H1 (cell line): ENCODE measurements around the gene ZNF599. TPM values are rescaled to one million over a fixed set of nuclear protein-coding genes. Genes with fewer than 3 reads are reported as not detected.

ENCODE experiments used
- ASH2L ChIP-seq: fragments of 200-600, 300-600 bp; sonication (generic); IDR thresholded peaks from one replicate; pipeline ENCODE4 v1.7.1; 2017; ENCODE audit warnings: low read length
- BCL11A ChIP-seq, 2 experiments: IDR thresholded peaks; one replicate each; pipeline ENCODE4 v1.6.1; 2011; ENCODE audit warnings: low read depth in 2 of 2, low read length in 2 of 2, mild to moderate bottlenecking in 2 of 2
- CBX5 ChIP-seq: fragments of 300-800, 300-1000 bp; sonication (generic); IDR thresholded peaks from 2 replicates; pipeline ENCODE4 v1.7.1; 2016; ENCODE audit warnings: antibody characterized with exemption, low read length, low read depth
- CEBPB ChIP-seq: IDR thresholded peaks from 2 replicates; pipeline ENCODE4 v1.6.1; 2012; ENCODE audit warnings: low read depth, low read length
- CHD1 ChIP-seq: IDR thresholded peaks from 2 replicates; pipeline ENCODE4 v1.6.1; 2012; ENCODE audit warnings: low read depth, low read length, improper control_type of control experiment
- CHD2 ChIP-seq: IDR thresholded peaks from 2 replicates; pipeline ENCODE4 v1.6.1; 2012; ENCODE audit warnings: low read length, improper control_type of control experiment
- CTBP2 ChIP-seq: IDR thresholded peaks from 2 replicates; pipeline ENCODE4 v1.7.0; 2011; ENCODE audit warnings: borderline replicate concordance, mild to moderate bottlenecking, moderate library complexity, mixed read lengths, low read length; ENCODE audit not compliant: insufficient read depth, insufficient read length
- EP300 ChIP-seq, 2 experiments: IDR thresholded peaks; 1 replicate in 1 of 2; 2 replicates in 1 of 2; pipeline ENCODE4 v1.6.1; 2011 to 2012; ENCODE audit warnings: low read depth in 2 of 2, low read length in 2 of 2, mild to moderate bottlenecking in 2 of 2, borderline replicate concordance in 1 of 2, inconsistent platforms in 1 of 2, moderate library complexity in 1 of 2
- HDAC2 ChIP-seq, 2 experiments: fragments of 300-600 bp in 1 of 2; sonication (generic) in 1 of 2; IDR thresholded peaks; 2 replicates each; pipeline ENCODE4 v1.6.1; 2011 to 2012; ENCODE audit warnings: low read depth in 2 of 2, low read length in 2 of 2, mild to moderate bottlenecking in 2 of 2, moderate library complexity in 2 of 2, borderline replicate concordance in 1 of 2, inconsistent platforms in 1 of 2
- JUN ChIP-seq: IDR thresholded peaks from 2 replicates; pipeline ENCODE4 v1.6.1; 2011; ENCODE audit warnings: low read depth, mild to moderate bottlenecking, improper control_type of control experiment, low read length
- JUND ChIP-seq: IDR thresholded peaks from 2 replicates; pipeline ENCODE4 v1.6.1; 2011; ENCODE audit warnings: mild to moderate bottlenecking, improper control_type of control experiment, low read length
- MAFK ChIP-seq: IDR thresholded peaks from 2 replicates; pipeline ENCODE4 v1.6.1; 2012; ENCODE audit warnings: low read depth, mild to moderate bottlenecking, improper control_type of control experiment, low read length
- NRF1 ChIP-seq: IDR thresholded peaks from 2 replicates; pipeline ENCODE4 v1.6.1; 2011; ENCODE audit warnings: mild to moderate bottlenecking, low read depth, low read length, improper control_type of control experiment
- PHF8 ChIP-seq: fragments of 200-600 bp; sonication (generic); conservative IDR thresholded peaks from 2 replicates; pipeline ENCODE4 v1.7.1; 2012; ENCODE audit warnings: low read depth, mild to moderate bottlenecking, inconsistent platforms, low read length, moderate library complexity
- POU5F1 ChIP-seq: IDR thresholded peaks from 2 replicates; pipeline ENCODE4 v1.6.1; 2011; ENCODE audit warnings: low read depth, mild to moderate bottlenecking, low read length, moderate library complexity
- RFX5 ChIP-seq: IDR thresholded peaks from 2 replicates; pipeline ENCODE4 v1.6.1; 2011; ENCODE audit warnings: low read depth, low read length, improper control_type of control experiment, borderline replicate concordance
- RXRA ChIP-seq: IDR thresholded peaks from 2 replicates; pipeline ENCODE4 v1.6.1; 2011; ENCODE audit warnings: low read depth, mild to moderate bottlenecking, low read length, moderate library complexity; ENCODE audit not compliant: insufficient read depth
- SIN3A ChIP-seq, 2 experiments: IDR thresholded peaks in 1 of 2; conservative IDR thresholded peaks in 1 of 2; 2 replicates each; pipeline ENCODE4 v1.6.1; 2011 to 2012; ENCODE audit warnings: low read length in 2 of 2, improper control_type of control experiment in 1 of 2, low read depth in 1 of 2, mild to moderate bottlenecking in 1 of 2
- SIX5 ChIP-seq: IDR thresholded peaks from 2 replicates; pipeline ENCODE4 v1.6.1; 2011; ENCODE audit warnings: mild to moderate bottlenecking, low read depth, low read length
- SP1 ChIP-seq: IDR thresholded peaks from 2 replicates; pipeline ENCODE4 v1.6.1; 2011; ENCODE audit warnings: low read depth, low read length
- SRF ChIP-seq: IDR thresholded peaks from 2 replicates; pipeline ENCODE4 v1.6.1; 2011; ENCODE audit warnings: mild to moderate bottlenecking, low read depth, low read length, moderate library complexity
- TAF1 ChIP-seq: IDR thresholded peaks from 2 replicates; pipeline ENCODE4 v1.6.1; 2011; ENCODE audit warnings: mild to moderate bottlenecking, low read depth, low read length
- TAF7 ChIP-seq: optimal IDR thresholded peaks from 2 replicates; pipeline ENCODE3; 2011; ENCODE audit warnings: low read depth, mild to moderate bottlenecking, inconsistent platforms, low read length, moderate library complexity, borderline replicate concordance
- polyA plus RNA-seq, 7 experiments: library from polyadenylated mRNA; depleted of rRNA in 3 of 7; stranded (reverse) in 5 of 7; unstranded in 2 of 7; fragments of >200 nt in 5 of 7; fragments of 200-250 nt in 2 of 7; gene quantifications; 1 replicate in 5 of 7; 2 replicates in 1 of 7; 4 replicates in 1 of 7; pipeline versions ENCODE4 v1.2.1 to v1.2.3, GENCODE V29; 2011 to 2013; ENCODE audit warnings: missing spikeins in 2 of 7, mixed read lengths in 2 of 7
- total RNA-seq: library from RNA; stranded (reverse); fragmentation: NEBNext Ultra II Directional; extraction: Animal tissue kit (Norgen Biotek cat#: 25700); gene quantifications from 2 replicates; pipeline ENCODE4 v1.2.1, GENCODE V29; 2021
- TF ChIP-seq, protein P1 (sequence below): IDR thresholded peaks from 2 replicates; pipeline ENCODE4 v1.6.1; 2011; ENCODE audit warnings: low read depth, mild to moderate bottlenecking, low read length; ENCODE audit not compliant: insufficient read depth
- TF ChIP-seq, protein P2 (sequence below): IDR thresholded peaks from 2 replicates; pipeline ENCODE4 v1.6.1; 2012; ENCODE audit warnings: inconsistent platforms

ZNF599 gene
- total and polyA plus RNA-seq, 2 of the 8 experiments (the other 6 are each of a cell fraction or from before 2014, with no cell fraction given): 4.8 to 5.4 TPM

DNA sequence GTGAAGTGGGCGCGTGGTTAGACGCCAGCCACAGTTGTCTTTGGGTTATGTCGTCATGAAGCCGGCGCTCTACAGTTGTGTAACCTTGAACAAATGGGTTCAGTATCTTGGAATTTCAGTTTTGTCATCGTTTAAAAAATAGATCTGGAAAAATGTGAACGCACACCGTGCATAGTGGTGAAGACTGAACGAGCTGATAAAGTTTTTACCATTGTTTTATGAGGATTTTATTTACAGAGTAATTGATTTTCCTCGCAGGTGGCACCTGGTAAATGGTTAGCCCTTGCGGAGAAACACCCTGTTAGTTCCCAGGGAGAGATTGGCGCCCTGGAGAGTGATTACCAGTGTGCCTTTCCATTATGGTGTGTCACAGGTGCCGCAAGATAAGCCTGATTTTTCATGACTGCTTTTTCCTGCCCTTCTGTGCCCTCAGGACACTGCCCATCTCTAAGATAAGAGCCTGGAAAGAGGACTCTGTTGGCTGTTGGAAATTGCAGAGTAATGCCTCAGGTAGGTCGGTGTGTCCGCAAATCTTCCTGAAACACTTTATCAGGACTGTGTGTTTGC lies 38.4 kb downstream of the ZNF599 start (continued):
- TF ChIP-seq PHF8 (no peak), SIX5 (peak; percentile 16; the same call in 1 of the 2 replicates), RFX5 (no peak), SIN3A (conservative IDR thresholded peaks at IDR 0.05 in 1 of 2, IDR thresholded peaks at IDR 0.05 in 1 of 2; ENCODE audit: low read depth in 1 of 2, low read length in 2 of 2) (no peak; a peak in 1 of 4 replicates), CBX5 (no peak), CTBP2 (no peak), CEBPB (peak; percentile 75; the same call in 1 of the 2 replicates), EP300 (IDR thresholded peaks at IDR 0.05; ENCODE audit: borderline replicate concordance in 1 of 2, low read depth in 2 of 2, low read length in 2 of 2) (no peak), HDAC2 (IDR thresholded peaks at IDR 0.05; ENCODE audit: borderline replicate concordance in 1 of 2, low read depth in 2 of 2, low read length in 2 of 2) (no peak), MAFK (no peak), SRF (no peak; the same call in 1 of the 2 replicates), BCL11A (IDR thresholded peaks at IDR 0.05; ENCODE audit: low read depth in 2 of 2, low read length in 2 of 2) (no peak), RXRA (no peak), ASH2L (no peak), JUND (no peak), TAF1 (no peak), CHD1 (no peak), CHD2 (no peak), TAF7 (no peak), SP1 (no peak), NRF1 (no peak), POU5F1 (no peak), JUN (no peak)
- TF ChIP-seq, protein P1, sequence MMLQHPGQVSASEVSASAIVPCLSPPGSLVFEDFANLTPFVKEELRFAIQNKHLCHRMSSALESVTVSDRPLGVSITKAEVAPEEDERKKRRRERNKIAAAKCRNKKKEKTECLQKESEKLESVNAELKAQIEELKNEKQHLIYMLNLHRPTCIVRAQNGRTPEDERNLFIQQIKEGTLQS: peak; percentile 94
- TF ChIP-seq, protein P2, sequence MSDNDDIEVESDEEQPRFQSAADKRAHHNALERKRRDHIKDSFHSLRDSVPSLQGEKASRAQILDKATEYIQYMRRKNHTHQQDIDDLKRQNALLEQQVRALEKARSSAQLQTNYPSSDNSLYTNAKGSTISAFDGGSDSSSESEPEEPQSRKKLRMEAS: peak; percentile 67
